ENCODE measurements around the gene BCL6.

BCL6 gene

GRCh38 chr3:187739094-187739560, 6.1 kb downstream of the BCL6 start:
- DNase-seq (ENCODE audit: low read depth, low spot score): no peak

- DNase-seq (ENCODE audit: low read depth, low spot score): peak; percentile 72
Measured at GRCh38 chr3:187738331-187739093, 6.8 kb downstream of the BCL6 start.

GRCh38 chr3:187738071-187738330, 7.3 kb downstream of the BCL6 start:
- no peak for DNase-seq (ENCODE audit: low read depth, low spot score)

GRCh38 chr3:187737368-187738070, 7.7 kb downstream of the BCL6 start:
- no peak for DNase-seq (ENCODE audit: low read depth, low spot score)

- no peak for DNase-seq (ENCODE audit: low read depth, low spot score)
Measured at GRCh38 chr3:187737006-187737367, 8.3 kb downstream of the BCL6 start.

- DNase-seq (ENCODE audit: low read depth, low spot score): no peak
Measured at GRCh38 chr3:187736418-187736871, 8.8 kb downstream of the BCL6 start.

GRCh38 chr3:187735837-187736236, 9.4 kb downstream of the BCL6 start:
- DNase-seq (ENCODE audit: low read depth, low spot score): no peak

- DNase-seq (ENCODE audit: low read depth, low spot score): no peak
Measured at GRCh38 chr3:187735383-187735782, 9.9 kb downstream of the BCL6 start.

GRCh38 chr3:187734841-187735240, 10.4 kb downstream of the BCL6 start:
- no peak for DNase-seq (ENCODE audit: low read depth, low spot score)

GRCh38 chr3:187733371-187733770, 11.9 kb downstream of the BCL6 start:
- no peak for DNase-seq (ENCODE audit: low read depth, low spot score)

- DNase-seq (ENCODE audit: low read depth, low spot score): no peak
Measured at GRCh38 chr3:187729598-187729997, 15.7 kb downstream of the BCL6 start.

- DNase-seq (ENCODE audit: low read depth, low spot score): no peak
Measured at GRCh38 chr3:187728940-187729583, 16.2 kb downstream of the BCL6 start.

GRCh38 chr3:187728248-187728647, 17.0 kb downstream of the BCL6 start:
- no peak for DNase-seq (ENCODE audit: low read depth, low spot score)

- no peak for DNase-seq (ENCODE audit: low read depth, low spot score)
Measured at GRCh38 chr3:187726564-187726963, 18.7 kb downstream of the BCL6 start.

GRCh38 chr3:187725653-187726370, 19.5 kb downstream of the BCL6 start:
- no peak for DNase-seq (ENCODE audit: low read depth, low spot score)

GRCh38 chr3:187725224-187725623, 20.0 kb downstream of the BCL6 start:
- DNase-seq (ENCODE audit: low read depth, low spot score): no peak

- DNase-seq (ENCODE audit: low read depth, low spot score): no peak
Measured at GRCh38 chr3:187722206-187722612, 23.1 kb downstream of the BCL6 start.

GRCh38 chr3:187721055-187721454, 24.2 kb downstream of the BCL6 start:
- no peak for DNase-seq (ENCODE audit: low read depth, low spot score)

GRCh38 chr3:187720337-187720670, 25.0 kb downstream of the BCL6 start:
- no peak for DNase-seq (ENCODE audit: low read depth, low spot score)

GRCh38 chr3:187719628-187720336, 25.5 kb downstream of the BCL6 start:
- DNase-seq (ENCODE audit: low read depth, low spot score): no peak

GRCh38 chr3:187718802-187719201, 26.5 kb downstream of the BCL6 start:
- DNase-seq (ENCODE audit: low read depth, low spot score): no peak

- no peak for DNase-seq (ENCODE audit: low read depth, low spot score)
Measured at GRCh38 chr3:187717572-187717971, 27.7 kb downstream of the BCL6 start.
